HG03175 (cell line): ENCODE results near the gene ELK3.

Source experiments
- ATAC-seq: cut with Tn5 transposase; IDR thresholded peaks from one replicate; pipeline ENCODE4 v1.9.1; 2021; ENCODE audit warnings: mild to moderate bottlenecking, moderate library complexity; ENCODE audit not compliant: unreplicated experiment

The ELK3 gene

GRCh38 chr12:96233168-96233567, 39.0 kb downstream of the ELK3 start:
- ATAC-seq: no peak

DNA sequence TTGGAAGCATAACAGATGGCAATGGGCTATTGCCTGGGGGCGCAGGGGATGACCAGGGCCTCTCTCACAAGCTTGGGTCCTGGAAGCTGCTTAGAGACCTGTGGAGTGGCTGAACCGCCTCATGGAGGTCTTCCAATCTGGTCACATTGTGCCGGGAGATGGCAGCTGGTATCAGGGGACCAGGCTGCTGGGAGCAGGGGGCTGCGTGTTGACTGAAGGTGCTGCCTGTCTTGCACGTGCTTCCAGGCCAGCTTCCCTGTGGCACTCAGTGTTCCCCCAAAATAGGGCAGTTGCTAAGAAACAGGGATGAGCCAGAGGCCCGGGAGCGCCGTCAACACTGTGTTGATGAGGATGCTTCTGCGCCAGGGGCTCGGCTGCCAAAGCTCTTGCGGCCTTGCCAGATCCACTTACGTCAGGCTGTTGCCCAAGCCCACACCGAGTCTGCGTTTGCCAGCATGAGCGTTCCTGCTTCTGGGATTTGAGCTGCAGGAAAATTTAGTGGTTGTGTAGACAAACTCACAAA, 39.8 kb downstream of the ELK3 start:
- no peak for ATAC-seq

- no peak for ATAC-seq
Observed at GRCh38 chr12:96234591-96235483, 40.7 kb downstream of the ELK3 start.

GRCh38 chr12:96235484-96235826, 41.3 kb downstream of the ELK3 start:
- no peak for ATAC-seq

- ATAC-seq: no peak
Observed at GRCh38 chr12:96236221-96236822, 42.1 kb downstream of the ELK3 start.

GRCh38 chr12:96237035-96237434, 42.9 kb downstream of the ELK3 start:
- ATAC-seq: no peak

GRCh38 chr12:96237465-96238077, 43.4 kb downstream of the ELK3 start:
- no peak for ATAC-seq

DNA sequence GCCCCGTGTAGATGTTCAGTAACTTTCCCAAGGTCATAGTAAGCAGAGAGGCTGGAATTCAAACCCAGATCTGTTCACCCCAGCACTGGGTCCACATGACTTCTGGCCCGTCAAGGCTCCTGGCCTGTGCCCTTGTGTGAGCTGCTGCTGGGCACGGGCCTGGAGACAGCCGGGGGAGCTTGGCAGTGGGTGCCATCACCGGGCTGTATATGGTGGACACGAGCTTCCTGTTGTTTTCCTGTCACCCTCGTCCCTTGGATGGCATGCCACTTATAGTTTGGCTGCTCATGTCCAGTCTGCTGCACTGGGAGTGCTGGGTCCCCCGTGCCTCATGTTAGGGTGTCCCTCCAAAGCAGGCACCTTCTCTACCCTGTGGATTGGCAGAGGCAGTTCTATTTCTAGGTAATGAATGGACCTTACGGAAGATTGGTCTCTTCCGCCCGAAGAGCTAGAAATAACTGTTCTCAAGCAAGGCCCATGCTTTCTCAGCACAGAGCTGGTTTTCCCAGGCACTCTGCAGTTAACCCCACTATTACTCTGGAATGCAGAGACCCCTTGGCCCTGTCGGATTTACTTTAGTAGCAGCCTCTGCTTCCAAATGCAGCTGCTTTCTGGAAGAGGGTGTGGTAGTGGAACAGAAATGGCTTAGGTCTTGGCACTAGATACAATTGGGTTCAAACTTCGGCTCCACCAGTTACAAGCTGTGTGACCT, 44.3 kb downstream of the ELK3 start:
- ATAC-seq: no peak

DNA sequence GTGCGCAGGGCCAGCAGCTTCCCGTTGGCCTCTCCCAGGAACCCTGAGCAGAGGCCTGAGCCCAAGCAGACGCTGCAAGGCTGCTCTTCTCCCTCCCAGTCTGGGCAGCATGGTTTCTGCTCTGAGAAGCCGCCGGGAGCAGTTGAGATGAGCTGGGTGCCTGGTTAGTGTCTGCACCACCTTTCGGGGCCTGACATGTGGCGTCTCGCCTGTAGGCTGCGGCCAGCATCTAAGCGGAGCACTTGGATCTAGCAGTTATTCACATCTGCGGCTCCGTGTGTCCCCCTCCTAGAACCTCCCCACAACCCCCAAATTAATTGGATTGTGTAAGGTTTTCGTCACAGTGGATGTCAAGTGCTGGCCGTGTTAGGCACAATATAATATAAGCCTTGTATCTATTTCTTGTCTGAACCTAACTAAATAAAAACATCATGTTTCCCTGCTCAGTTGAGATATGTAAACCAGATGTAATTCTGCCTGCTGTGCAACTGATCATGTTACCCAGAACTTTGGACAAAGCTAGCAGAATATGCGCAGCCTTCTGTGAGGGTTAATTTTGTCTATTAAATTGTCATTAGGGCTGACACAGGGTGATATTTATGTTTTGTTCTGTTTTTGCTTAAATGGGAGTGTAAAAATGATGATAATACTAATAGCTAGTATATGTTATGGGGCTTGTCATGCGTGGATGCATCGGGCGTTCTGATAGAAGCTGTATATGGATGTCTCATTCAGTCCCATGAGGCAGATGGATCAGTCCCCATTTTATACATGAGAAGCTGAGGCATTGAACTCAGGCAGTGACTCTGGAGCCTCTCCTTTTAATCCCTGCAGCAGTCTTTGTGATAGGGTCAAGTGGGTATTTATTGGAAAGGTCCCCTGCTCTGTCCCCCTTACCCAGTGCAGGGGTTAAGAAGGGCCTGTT, 45.8 kb downstream of the ELK3 start:
- no peak for ATAC-seq

- no peak for ATAC-seq
Observed at GRCh38 chr12:96240656-96241055, 46.5 kb downstream of the ELK3 start.

GRCh38 chr12:96241431-96241830, 47.3 kb downstream of the ELK3 start:
- no peak for ATAC-seq

DNA sequence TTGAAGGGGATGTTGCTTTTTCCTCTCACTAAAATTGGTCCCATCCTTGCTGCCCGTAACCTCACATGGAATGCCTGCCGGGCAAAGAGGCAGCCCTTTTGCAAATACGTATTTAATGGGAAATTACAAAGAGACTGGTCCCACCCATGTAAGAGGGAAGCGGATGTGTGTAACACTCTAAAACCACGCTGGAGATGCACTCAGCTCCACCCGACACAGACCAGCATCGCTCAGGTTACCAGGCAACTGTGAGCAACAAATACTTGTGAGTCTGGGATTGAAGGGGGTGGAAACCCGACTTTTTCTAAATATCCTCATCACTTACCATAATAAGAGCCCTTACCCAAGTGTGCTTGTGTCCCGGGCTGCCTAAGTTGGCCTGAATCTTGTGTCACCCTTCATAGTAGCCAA, 47.7 kb downstream of the ELK3 start:
- ATAC-seq: no peak

DNA sequence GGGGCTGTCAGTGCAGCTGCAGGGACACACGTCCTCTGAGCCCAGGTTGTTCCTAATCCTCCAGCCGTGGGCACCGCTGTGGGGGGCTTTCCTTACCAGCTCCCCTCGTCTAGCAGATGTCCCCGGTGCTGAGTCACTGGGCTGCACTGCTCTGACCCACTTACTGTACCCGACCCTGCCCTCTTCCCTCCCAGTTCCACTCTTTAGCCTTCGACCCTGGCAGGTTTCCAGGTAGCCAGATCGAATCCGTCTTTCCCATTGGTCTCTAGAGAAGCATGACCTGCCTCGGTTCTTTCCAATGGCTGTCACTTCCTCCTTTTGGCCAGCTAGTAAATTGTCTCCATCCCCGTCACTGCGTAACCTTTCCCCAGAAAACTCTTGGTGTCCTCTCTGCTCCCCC, 48.4 kb downstream of the ELK3 start:
- ATAC-seq: no peak

DNA sequence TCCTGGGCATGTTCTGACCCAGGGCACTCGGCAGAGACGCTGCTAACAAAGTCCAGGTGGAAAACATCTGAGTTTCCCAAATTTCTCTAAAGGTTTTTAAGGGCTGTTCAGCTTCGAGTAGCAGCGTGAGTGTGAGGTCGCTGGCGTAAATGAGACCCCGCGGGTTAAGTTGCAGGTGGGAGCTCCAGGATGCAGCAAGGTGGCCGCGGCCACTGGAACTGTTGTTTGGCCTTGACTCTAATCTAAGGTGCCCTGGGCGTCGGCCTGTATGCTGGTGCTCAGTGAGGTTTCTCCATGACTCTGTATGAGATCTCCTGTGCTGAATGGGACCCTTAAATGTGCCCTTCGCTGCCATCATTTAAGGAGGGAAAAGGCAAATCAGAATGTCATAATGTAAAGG, 50.7 kb downstream of the ELK3 start:
- no peak for ATAC-seq

DNA sequence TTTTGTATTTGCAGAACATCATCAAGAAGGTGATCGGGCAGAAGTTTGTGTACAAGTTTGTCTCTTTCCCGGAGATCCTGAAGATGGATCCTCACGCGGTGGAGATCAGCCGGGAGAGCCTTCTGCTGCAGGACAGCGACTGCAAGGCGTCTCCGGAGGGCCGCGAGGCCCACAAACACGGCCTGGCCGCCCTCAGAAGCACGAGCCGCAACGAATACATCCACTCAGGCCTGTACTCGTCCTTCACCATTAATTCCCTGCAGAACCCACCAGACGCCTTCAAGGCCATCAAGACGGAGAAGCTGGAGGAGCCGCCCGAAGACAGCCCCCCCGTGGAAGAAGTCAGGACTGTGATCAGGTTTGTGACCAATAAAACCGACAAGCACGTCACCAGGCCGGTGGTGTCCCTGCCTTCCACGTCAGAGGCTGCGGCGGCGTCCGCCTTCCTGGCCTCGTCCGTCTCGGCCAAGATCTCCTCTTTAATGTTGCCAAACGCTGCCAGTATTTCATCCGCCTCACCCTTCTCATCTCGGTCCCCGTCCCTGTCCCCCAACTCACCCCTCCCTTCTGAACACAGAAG, 52.8 kb downstream of the ELK3 start:
- ATAC-seq: no peak

DNA sequence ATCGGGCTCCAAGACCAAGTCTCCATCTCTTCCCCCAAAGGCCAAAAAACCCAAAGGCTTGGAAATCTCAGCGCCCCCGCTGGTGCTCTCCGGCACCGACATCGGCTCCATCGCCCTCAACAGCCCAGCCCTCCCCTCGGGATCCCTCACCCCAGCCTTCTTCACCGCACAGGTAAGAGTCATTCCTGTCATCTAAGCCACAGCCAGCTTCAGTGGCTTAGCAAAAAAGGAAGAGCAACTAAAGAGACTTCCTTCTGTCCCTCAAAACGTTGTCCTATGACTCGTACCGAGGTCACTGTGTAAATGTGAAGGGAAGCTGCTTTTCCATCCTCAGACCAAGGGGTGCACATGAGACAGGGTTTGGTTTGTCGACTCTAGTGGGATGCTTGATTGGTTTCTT, 53.4 kb downstream of the ELK3 start:
- no peak for ATAC-seq

DNA sequence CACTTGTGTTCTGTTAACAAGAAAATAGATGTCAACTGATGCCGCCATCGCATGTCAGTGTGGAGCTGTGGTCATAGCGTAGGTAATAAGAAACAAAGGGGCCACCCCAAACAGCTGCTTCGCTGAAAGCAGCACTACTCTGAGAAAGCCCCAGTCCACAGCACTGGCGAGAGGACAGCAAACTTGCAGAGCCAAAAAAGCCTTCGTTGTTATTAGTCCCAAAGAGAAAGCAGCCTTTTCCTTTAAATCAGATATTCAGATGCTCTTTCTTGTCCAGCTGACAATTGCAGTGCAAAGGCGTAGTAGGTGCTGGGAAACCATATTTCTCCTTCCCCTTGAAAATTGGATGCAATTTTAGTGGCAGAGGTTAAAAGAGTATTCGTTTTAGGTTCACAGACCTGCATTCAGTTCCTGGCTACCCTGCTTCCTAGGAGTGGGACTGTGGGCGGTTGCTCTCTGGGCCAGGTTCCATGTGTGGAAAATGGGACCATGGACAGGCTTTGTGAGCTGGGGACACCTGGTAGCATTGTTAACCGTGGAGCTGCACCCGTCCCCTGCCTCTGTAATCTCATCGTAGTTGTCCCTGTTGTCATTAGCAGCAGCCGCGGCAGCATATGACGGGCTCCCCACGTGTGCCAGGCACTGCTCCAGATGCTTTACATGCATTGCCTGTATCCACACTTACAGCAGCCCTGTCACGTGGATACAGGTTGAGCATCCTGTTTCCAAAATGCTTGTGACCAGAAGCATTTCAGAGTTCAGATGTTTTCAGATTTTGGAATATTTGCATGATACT, 54.2 kb downstream of the ELK3 start:
- ATAC-seq: no peak

- ATAC-seq: no peak
Observed at GRCh38 chr12:96249196-96250118, 55.3 kb downstream of the ELK3 start.
